Measurements from ENCODE around the gene SLC25A51.
A peak's percentile ranks its signal among the peaks of the same experiment; 100 is the strongest.
"Not testable (repeated sequence)": the region's sequence is repeated elsewhere in the genome, so short reads cannot be mapped to it uniquely, and the experiment has no call there.

Gene SLC25A51

DNA sequence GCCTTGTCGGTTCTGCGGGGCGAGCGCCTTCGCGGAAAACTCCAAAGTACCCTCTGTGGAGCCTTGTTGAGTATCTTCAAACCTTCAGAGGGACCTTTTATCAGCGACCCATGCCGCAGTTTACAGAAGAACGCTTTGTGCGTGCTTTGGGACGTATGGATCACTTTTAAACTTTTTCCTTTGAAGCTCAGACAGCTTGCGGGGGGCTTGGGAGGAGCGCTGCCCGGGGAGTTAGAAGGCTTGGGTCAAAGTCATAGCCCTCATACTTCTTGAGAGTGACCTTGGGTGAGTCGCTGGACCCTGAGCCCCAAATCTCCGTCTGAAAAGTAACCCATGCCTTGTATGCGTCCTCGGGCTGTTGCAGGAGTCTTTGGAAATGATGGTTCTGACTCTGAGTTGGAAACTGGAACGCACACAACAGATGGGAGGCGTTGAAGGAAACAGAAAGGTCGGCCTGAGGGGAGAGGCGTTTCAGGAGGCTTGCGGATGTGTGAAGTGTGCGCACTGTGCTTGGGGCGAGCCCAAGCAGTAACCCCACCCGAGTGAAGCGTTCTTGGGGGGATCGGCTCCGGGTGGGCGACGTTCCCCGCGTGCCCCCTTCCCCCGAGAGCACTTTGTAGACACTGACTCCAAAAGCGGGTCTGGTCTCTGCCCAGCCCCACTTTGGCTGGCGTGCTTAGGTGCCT, 661 bp upstream of the SLC25A51 start:
- peaks cover 3% of the 10 kb centered on the region; the same call in 1 of the 2 replicates for H3K4me1 ChIP-seq (ENCODE audit: control insufficient read depth, insufficient read depth, low read length)
- H3K27ac ChIP-seq (ENCODE audit: low read length): no peak overlapping the region
- H3K9me3 ChIP-seq (ENCODE audit: control insufficient read depth, insufficient read depth, low read length): no peaks in the 10 kb centered on the region
- no peak for DNase-seq (ENCODE audit: low read depth, low spot score)
- no peaks in the 10 kb centered on the region for H3K36me3 ChIP-seq (ENCODE audit: control insufficient read depth, insufficient read depth, low read length)
- H3K4me3 ChIP-seq (ENCODE audit: low read length): peak overlapping the region; percentile 78; the same call in 1 of the 2 replicates
- no CpG with 5 or more reads among the region's 36 CpGs for WGBS (ENCODE audit: insufficient coverage, insufficient read length)
- no peaks in the 10 kb centered on the region for H3K27me3 ChIP-seq (ENCODE audit: control insufficient read depth, insufficient read depth, low read length)

- no peaks in the 10 kb centered on the region for H3K9me3 ChIP-seq (ENCODE audit: control insufficient read depth, insufficient read depth, low read length)
- no peak for DNase-seq (ENCODE audit: low read depth, low spot score)
- H3K4me3 ChIP-seq (ENCODE audit: low read length): peak overlapping the region; percentile 78
- H3K27ac ChIP-seq (ENCODE audit: low read length): no peak overlapping the region
- no peaks in the 10 kb centered on the region for H3K27me3 ChIP-seq (ENCODE audit: control insufficient read depth, insufficient read depth, low read length)
- H3K4me1 ChIP-seq (ENCODE audit: control insufficient read depth, insufficient read depth, low read length): peaks cover 3% of the 10 kb centered on the region; the same call in 1 of the 2 replicates
- WGBS (ENCODE audit: insufficient coverage, insufficient read length): no CpG with 5 or more reads among the region's 17 CpGs
- no peaks in the 10 kb centered on the region; the same call in 1 of the 2 replicates for H3K36me3 ChIP-seq (ENCODE audit: control insufficient read depth, insufficient read depth, low read length)
Measured at GRCh38 chr9:37902796-37903646, 906 bp downstream of the SLC25A51 start.

DNA sequence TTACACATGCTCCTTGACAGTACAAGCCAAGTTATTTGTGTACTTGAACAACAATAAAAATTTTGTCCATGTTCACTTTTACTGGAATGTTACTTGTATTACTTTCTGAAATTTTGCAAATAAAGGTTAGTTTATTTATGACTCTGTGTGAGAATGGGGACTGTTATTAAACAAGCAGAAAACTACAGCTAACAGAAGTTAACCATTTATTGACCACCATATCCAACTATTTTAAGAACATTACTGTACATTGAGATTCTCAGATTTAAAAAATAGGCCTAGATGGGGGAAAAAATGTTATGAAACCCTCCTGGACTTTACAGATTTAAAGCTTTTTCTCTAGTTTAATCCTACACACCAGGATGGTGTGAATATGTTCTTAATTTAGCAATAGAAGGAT, 1.8 kb downstream of the SLC25A51 start:
- no peak overlapping the region for H3K27ac ChIP-seq (ENCODE audit: low read length)
- no peak overlapping the region for H3K4me3 ChIP-seq (ENCODE audit: low read length)
- DNase-seq (ENCODE audit: low read depth, low spot score): no peak
- H3K9me3 ChIP-seq (ENCODE audit: control insufficient read depth, insufficient read depth, low read length): no peaks in the 10 kb centered on the region
- peaks cover 3% of the 10 kb centered on the region; the same call in 1 of the 2 replicates for H3K4me1 ChIP-seq (ENCODE audit: control insufficient read depth, insufficient read depth, low read length)
- no peaks in the 10 kb centered on the region; the same call in 1 of the 2 replicates for H3K36me3 ChIP-seq (ENCODE audit: control insufficient read depth, insufficient read depth, low read length)
- H3K27me3 ChIP-seq (ENCODE audit: control insufficient read depth, insufficient read depth, low read length): no peaks in the 10 kb centered on the region

DNA sequence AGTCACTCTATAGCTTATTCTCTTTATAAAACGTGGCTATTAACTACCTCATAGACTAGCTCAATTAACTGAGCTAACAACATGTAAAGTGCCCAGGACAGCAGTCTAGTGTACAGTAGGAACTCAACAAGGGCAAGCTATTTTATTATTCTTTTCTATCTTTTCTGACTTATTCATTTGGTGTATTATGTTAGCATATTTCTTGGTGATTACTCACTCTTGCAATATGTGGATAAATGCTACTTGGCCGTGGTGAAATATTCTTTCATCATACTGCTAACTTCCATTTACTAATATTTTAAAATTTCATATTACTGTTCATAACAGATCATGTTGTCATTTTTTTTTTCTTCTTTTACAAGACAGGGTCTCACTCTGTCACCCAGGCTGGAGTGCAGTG, 4.9 kb downstream of the SLC25A51 start:
- no peak overlapping the region for H3K4me3 ChIP-seq (ENCODE audit: low read length)
- no peaks in the 10 kb centered on the region for H3K4me1 ChIP-seq (ENCODE audit: control insufficient read depth, insufficient read depth, low read length)
- H3K9me3 ChIP-seq (ENCODE audit: control insufficient read depth, insufficient read depth, low read length): no peaks in the 10 kb centered on the region
- H3K27ac ChIP-seq (ENCODE audit: low read length): no peak overlapping the region
- WGBS (ENCODE audit: insufficient coverage, insufficient read length): no CpG with 5 or more reads among the region's 2 CpGs
- DNase-seq (ENCODE audit: low read depth, low spot score): no peak
- H3K27me3 ChIP-seq (ENCODE audit: control insufficient read depth, insufficient read depth, low read length): no peaks in the 10 kb centered on the region
- peaks cover 4% of the 10 kb centered on the region; the same call in 1 of the 2 replicates for H3K36me3 ChIP-seq (ENCODE audit: control insufficient read depth, insufficient read depth, low read length)

GRCh38 chr9:37897665-37898064, 6.3 kb downstream of the SLC25A51 start:
- DNase-seq (ENCODE audit: low read depth, low spot score): no peak
- WGBS (ENCODE audit: insufficient coverage, insufficient read length): no CpG with 5 or more reads among the region's 2 CpGs
- peaks cover 4% of the 10 kb centered on the region; the same call in 1 of the 2 replicates for H3K36me3 ChIP-seq (ENCODE audit: control insufficient read depth, insufficient read depth, low read length)

DNA sequence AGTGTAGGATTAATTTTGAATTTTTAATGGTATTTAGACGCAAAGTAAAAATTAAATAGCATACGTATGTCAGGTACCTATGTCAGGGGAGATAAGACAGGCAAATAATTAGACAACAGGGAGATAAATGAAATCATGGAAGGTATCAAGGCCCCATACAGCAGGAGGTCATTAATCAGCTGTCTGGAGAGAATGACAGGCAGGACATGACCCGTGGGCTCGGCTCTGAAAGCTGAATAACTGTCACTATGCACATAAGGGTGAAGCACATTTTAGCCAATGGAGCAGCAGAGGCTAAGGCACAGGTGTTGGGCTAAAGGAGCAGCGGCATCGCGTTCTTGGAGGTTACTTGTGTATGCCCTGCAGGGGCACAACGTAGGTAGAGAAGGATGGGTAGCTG, 11.9 kb downstream of the SLC25A51 start:
- 100% methylated on average over 2 of the region's 8 CpGs for WGBS (ENCODE audit: insufficient coverage, insufficient read length)
- H3K27me3 ChIP-seq (ENCODE audit: control insufficient read depth, insufficient read depth, low read length): no peaks in the 10 kb centered on the region
- H3K27ac ChIP-seq (ENCODE audit: low read length): no peak overlapping the region
- H3K4me3 ChIP-seq (ENCODE audit: low read length): no peak overlapping the region
- no peaks in the 10 kb centered on the region for H3K4me1 ChIP-seq (ENCODE audit: control insufficient read depth, insufficient read depth, low read length)
- H3K9me3 ChIP-seq (ENCODE audit: control insufficient read depth, insufficient read depth, low read length): no peaks in the 10 kb centered on the region
- no peak for DNase-seq (ENCODE audit: low read depth, low spot score)
- H3K36me3 ChIP-seq (ENCODE audit: control insufficient read depth, insufficient read depth, low read length): peaks cover 5% of the 10 kb centered on the region; the same call in 1 of the 2 replicates

More at GRCh38 chr9:37897665-37898064, 6.3 kb downstream of the SLC25A51 start:
- Histone ChIP-seq H3K9me3 (ENCODE audit: control insufficient read depth, insufficient read depth, low read length) (no peaks in the 10 kb centered on the region), H3K27me3 (ENCODE audit: control insufficient read depth, insufficient read depth, low read length) (no peaks in the 10 kb centered on the region), H3K4me3 (ENCODE audit: low read length) (no peak overlapping the region), H3K27ac (ENCODE audit: low read length) (no peak overlapping the region), H3K4me1 (ENCODE audit: control insufficient read depth, insufficient read depth, low read length) (no peaks in the 10 kb centered on the region)

DNA sequence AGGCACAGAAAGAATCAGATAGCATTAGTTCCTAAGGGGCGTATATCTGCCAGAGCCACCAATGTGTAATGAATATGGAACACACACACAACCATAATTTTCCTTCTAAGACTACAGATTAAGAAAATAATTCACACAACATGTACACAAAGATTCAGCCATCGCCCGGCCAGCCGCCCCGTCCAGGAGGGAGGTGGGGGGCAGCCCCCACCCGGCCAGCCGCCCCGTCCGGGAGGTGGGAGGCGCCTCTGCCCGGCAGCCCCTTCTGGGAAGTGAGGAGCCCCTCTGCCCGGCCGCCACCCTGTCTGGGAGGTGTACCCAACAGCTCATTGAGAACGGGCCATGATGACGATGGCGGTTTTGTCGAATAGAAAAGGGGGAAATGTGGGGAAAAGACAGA, 12.9 kb downstream of the SLC25A51 start:
- H3K36me3 ChIP-seq (ENCODE audit: control insufficient read depth, insufficient read depth, low read length); H3K27me3 ChIP-seq (ENCODE audit: control insufficient read depth, insufficient read depth, low read length); H3K9me3 ChIP-seq (ENCODE audit: control insufficient read depth, insufficient read depth, low read length); H3K4me1 ChIP-seq (ENCODE audit: control insufficient read depth, insufficient read depth, low read length); H3K4me3 ChIP-seq (ENCODE audit: low read length); H3K27ac ChIP-seq (ENCODE audit: low read length); DNase-seq (ENCODE audit: low read depth, low spot score): not testable (repeated sequence)
- no CpG with 5 or more reads among the region's 17 CpGs for WGBS (ENCODE audit: insufficient coverage, insufficient read length)

DNA sequence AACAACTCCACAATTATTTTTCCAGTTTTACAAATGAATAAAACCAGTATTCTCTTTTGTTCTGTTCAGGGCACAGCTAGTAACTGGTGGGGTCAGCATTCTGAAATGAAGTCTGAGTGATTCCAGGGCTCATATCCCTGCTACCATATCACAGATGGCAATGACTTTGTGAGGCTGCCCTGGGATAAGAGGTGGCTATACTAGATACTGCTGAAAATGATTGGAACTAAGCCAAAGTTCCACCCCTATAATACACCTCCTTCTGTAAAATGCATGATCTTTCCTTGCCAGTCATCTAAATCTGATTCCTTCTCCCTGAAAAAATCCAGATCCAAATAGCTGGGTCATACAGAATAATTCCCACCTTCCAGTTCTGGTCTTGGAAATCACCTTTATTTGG, 14.4 kb downstream of the SLC25A51 start:
- DNase-seq (ENCODE audit: low read depth, low spot score): no peak
- Histone ChIP-seq H3K27ac (ENCODE audit: low read length) (no peak overlapping the region), H3K27me3 (ENCODE audit: control insufficient read depth, insufficient read depth, low read length) (no peaks in the 10 kb centered on the region), H3K9me3 (ENCODE audit: control insufficient read depth, insufficient read depth, low read length) (no peaks in the 10 kb centered on the region), H3K36me3 (ENCODE audit: control insufficient read depth, insufficient read depth, low read length) (peaks cover 2% of the 10 kb centered on the region; the same call in 1 of the 2 replicates), H3K4me1 (ENCODE audit: control insufficient read depth, insufficient read depth, low read length) (no peaks in the 10 kb centered on the region), H3K4me3 (ENCODE audit: low read length) (no peak overlapping the region)

DNA sequence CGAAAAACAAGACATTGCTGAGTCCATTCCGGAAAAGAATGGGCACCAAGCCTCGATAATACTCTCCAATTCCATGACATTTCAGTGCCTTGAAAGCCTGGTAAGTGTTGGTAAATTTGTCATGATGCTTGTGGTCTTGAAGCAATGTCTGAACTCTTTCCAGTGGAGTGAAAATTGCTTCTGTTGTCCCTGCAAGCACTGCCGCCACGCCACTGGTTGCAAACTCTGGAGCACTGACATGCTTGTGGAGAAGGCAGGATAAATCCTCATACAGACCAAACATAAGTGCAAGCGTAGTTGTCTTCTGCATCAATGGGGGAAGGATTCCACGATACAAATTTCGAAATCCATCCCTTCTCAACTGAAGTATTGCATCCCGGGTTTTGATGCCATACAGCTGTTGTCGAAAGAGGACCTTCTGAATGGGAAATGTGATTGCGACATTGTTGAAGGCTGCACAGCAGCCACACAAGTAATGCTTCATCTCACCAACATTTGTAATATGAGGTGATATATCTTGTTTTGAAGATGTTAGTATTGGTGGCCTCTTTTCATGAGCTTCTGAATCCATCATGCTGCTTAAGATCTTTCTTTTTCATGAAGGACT, 15.8 kb downstream of the SLC25A51 start:
- DNase-seq (ENCODE audit: low read depth, low spot score); H3K27ac ChIP-seq (ENCODE audit: low read length); H3K36me3 ChIP-seq (ENCODE audit: control insufficient read depth, insufficient read depth, low read length); H3K4me1 ChIP-seq (ENCODE audit: control insufficient read depth, insufficient read depth, low read length); H3K4me3 ChIP-seq (ENCODE audit: low read length); H3K9me3 ChIP-seq (ENCODE audit: control insufficient read depth, insufficient read depth, low read length); H3K27me3 ChIP-seq (ENCODE audit: control insufficient read depth, insufficient read depth, low read length): not testable (repeated sequence)
- WGBS (ENCODE audit: insufficient coverage, insufficient read length): no CpG with 5 or more reads among the region's 11 CpGs

DNA sequence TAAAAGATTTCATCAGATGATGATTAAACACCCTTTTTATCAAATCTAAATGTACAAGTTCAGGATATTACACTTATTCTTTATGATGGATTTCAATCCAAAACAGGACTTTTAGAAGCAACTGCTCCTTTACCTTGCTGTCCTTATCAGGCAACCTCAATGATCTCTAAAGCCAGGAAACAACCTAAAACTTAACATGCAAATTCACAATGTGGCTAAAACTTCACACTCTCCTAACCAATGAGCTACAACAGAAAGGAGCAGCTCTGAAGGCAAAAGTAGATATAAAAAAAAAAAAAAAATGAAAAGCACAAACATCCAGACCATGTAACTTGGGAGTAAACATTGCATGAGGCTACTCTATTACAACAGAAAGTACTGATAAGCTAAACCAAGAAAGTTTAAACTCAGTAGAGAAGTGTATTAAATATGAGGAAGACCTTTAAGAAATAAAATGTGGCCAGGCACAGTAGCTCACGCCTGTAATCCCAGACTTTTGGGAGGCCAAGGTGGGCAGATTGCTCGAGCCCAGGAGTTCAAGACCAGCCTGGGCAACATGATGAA, 22.9 kb downstream of the SLC25A51 start:
- WGBS (ENCODE audit: insufficient coverage, insufficient read length): no CpG with 5 or more reads among the region's 2 CpGs
- H3K36me3 ChIP-seq (ENCODE audit: control insufficient read depth, insufficient read depth, low read length): no peaks in the 10 kb centered on the region
- H3K27ac ChIP-seq (ENCODE audit: low read length): no peak overlapping the region
- DNase-seq (ENCODE audit: low read depth, low spot score): no peak
- H3K27me3 ChIP-seq (ENCODE audit: control insufficient read depth, insufficient read depth, low read length): no peaks in the 10 kb centered on the region
- H3K4me1 ChIP-seq (ENCODE audit: control insufficient read depth, insufficient read depth, low read length): no peaks in the 10 kb centered on the region
- no peaks in the 10 kb centered on the region for H3K9me3 ChIP-seq (ENCODE audit: control insufficient read depth, insufficient read depth, low read length)
- no peak overlapping the region for H3K4me3 ChIP-seq (ENCODE audit: low read length)

Measured in iPS DF 6.9 (cell line).